ENCODE data around the gene ACOXL.

Gene ACOXL

GRCh38 chr2:111149882-111150455, 417.6 kb downstream of the ACOXL start:
- no peak for DNase-seq

DNA sequence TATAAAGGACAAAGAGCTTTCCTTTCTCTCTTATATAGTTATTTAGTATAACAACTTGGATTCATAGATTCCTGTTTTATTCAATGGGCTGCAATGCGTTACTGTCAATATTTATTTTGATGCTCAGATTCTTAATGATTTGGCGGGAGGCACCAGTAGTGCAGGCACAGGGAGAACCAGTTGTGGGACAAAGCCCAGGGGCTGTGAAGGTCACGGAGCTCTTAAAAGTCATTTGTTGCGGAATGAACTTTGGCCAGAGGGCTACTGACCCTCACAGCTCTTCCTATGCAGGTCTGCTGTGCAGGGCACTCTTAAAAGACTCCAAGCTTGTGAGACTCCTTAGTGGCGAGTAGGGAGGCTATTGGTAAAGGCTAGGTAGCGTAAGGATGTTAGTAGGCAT, 422.4 kb downstream of the ACOXL start:
- DNase-seq, result no peak

GRCh38 chr2:111155610-111156009, 423.2 kb downstream of the ACOXL start:
- DNase-seq, result no peak

GRCh38 chr2:111156529-111156928, 424.2 kb downstream of the ACOXL start:
- no peak for DNase-seq

- DNase-seq, result no peak
Measured at GRCh38 chr2:111157071-111157661, 424.8 kb downstream of the ACOXL start.

GRCh38 chr2:111157798-111158197, 425.4 kb downstream of the ACOXL start:
- DNase-seq, result no peak

GRCh38 chr2:111159641-111160040, 427.3 kb downstream of the ACOXL start:
- no peak for DNase-seq

GRCh38 chr2:111160758-111161157, 428.4 kb downstream of the ACOXL start:
- DNase-seq, result no peak

DNA sequence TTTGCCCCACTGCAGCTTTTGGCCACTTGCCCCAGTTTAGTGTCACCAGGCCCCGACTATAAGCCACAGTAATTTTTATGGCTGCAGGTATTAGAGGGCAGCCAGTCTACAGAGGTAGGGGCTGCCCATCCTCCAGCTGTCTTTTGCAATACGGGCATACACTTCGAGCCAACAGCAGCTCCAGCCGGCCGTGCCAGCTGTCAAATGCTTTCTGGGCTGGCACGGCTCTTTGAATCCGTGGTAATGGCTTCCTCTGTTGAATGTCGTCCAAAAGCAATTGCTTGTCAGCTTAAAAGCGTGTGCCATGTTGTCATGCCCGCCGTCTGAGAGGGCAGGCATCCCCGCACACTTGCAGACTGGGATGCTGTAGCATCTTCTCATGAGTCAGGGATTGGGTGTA, 429.6 kb downstream of the ACOXL start:
- peak; percentile 57 for DNase-seq

DNA sequence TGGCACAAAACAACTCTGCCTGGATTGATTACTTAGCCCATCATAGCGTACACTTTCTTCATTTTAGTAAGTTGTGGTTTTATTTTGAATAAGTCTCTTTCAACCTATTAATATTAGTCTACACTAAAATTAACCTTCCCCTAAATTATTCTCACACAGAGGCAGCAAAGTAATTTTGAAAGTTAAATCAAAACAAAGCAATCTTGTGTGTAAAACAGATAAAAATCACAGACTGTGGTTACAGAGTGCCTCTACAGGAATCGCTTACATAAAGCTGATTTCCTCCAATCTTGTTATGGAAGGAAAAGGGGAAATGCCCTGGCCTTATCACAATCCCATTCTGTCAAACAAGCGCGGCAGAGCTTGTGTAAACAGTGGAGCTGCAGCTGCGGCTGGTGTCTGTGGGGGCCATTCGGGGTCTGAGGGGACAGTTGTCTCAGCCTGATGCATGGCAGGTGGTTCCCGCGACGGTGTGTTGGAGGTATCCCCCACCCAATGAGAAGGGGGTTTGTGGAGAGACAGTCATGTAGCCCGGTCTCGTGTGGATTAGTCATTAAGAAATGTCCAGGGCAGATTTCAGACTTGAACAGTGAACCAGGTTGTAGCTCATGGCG, 430.5 kb downstream of the ACOXL start:
- no peak for DNase-seq

DNA sequence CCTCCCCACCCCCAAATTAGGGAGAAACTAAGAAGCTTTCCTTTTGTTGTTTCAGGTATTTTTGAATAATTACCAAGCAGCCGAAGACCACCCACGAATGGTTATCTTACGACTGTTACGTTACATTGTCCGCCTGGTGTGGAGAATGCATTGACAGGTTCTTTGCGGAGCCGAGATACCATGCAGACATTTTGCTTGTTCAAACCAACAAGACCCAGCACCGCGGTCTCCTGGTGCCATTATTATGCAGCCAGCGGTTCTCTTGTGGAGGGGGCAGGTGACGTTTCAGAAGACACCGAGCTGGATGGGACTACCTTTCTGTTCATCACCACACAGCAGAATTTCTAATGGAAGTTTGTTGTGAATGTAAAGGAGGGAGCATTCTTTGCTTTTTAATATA, 431.7 kb downstream of the ACOXL start:
- no peak for DNase-seq

DNA sequence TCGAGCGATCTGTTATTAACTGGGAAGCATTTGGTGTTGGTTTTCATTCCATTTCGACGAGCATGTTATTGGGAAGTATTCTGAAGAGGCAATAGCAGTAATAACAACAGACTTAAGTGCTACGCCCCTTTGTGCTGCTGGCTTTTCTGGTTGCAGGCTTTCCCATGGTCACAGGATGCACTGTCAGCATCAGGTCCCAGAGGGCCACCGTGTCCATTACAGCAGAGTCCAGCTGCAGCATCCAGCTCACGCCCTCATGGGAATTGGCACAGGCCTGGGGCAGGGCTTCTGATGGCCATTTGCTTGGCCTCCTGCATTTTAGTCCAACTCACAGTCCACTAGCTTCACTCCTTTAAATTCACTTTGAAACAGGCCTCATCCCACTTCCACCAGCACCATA, 432.7 kb downstream of the ACOXL start:
- DNase-seq, result no peak

GRCh38 chr2:111166115-111166514, 433.7 kb downstream of the ACOXL start:
- no peak for DNase-seq

GRCh38 chr2:111167076-111167862, 434.9 kb downstream of the ACOXL start:
- DNase-seq, result no peak

GRCh38 chr2:111167863-111168162, 435.4 kb downstream of the ACOXL start:
- no peak for DNase-seq

Measured in DMS 273 treated with DMSO at 0.1 percent for 48 hours (cell line).